ENCODE data around the gene BRCA1.
"Not testable (repeated sequence)": the region's sequence is repeated elsewhere in the genome, so short reads cannot be mapped to it uniquely, and the experiment has no call there.

Gene BRCA1

GRCh38 chr17:43133439-43133838 is 8.3 kb upstream of the BRCA1 start:
- DNase-seq = not testable (repeated sequence)

GRCh38 chr17:43132117-43132516 is 7.0 kb upstream of the BRCA1 start:
- DNase-seq = no peak

DNA sequence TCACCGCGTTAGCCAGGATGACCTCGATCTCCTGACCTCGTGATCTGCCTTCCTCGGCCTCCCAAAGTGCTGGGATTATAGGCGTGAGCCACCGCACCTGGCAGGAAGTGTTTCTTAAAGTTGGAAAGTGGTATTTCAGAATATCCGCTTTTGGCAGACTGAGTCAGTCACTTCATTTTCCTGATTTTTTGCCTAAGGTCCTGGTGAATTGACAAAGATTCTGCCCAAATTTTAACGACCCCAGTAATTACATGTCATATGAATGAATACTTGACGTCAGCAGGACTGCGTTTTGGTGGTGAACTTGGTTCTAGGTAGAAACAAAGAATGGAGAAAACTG is 4.5 kb upstream of the BRCA1 start:
- no peak for DNase-seq

DNA sequence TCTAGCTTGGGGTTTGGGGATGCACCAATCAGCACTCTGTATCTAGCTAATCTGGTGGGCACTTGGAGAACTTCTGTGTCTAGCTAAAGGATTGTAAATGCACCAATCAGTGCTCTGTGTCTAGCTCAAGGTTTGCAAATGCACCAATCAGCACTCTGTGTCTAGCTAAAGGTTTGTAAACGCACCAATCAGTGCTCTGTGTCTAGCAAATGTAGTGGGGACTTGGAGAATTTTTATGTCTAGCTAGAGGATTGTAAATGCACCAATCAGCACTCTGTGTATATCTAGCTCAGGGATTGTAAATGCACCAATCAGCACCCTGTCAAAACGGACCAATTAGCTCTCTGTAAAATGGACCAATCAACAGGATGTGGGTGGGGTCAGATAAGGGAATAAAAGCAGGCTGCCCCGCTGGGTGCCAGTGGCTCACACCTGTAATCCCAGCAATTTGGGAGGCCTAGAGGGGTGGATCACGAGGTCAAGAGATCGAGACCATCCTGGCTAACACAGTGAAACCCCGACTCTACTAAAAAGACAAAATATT is 2.2 kb upstream of the BRCA1 start:
- not testable (repeated sequence) for DNase-seq

GRCh38 chr17:43126911-43127290 is 1.7 kb upstream of the BRCA1 start:
- DNase-seq = no peak

DNA sequence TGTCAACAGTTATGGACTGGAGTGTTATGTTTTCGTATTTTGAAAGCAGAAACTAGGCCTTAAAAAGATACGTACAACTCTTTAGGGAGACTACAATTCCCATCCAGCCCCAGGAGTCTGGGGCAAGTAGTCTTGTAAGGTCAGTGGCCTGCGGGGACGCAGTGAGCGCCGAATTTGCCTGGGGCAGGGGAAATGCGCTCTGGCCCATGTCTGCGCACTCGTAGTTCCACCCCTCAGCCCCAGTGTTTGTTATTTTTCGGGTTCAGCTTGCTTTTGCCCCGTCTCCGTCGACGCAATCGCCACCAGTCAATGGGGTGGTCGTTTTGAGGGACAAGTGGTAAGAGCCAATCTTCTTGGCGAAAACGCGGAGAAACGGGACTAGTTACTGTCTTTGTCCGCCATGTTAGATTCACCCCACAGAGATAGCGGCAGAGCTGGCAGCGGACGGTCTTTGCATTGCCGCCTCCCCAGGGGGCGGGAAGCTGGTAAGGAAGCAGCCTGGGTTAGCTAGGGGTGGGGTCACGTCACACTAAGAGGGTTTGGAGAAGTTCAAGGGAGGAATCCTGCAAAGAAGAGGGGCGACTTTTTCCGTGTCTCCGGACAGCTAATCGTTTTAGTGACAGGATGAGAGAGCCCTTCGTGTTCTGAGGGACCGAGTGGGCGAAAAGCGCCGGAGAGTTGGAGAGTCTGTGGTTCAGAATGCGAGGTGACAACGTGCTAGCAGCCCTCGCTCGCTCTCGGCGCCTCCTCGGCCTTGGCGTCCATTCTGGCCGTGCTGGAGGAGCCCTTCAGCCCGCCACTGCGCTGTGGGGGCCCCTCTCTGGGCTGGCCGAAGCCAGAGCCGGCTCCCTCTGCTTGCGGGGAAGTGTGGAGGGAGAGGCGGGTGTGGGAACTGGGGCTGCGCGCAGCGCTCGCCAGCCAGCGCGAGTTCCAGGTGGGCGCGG is 1.1 kb upstream of the BRCA1 start:
- no peak for DNase-seq

DNA sequence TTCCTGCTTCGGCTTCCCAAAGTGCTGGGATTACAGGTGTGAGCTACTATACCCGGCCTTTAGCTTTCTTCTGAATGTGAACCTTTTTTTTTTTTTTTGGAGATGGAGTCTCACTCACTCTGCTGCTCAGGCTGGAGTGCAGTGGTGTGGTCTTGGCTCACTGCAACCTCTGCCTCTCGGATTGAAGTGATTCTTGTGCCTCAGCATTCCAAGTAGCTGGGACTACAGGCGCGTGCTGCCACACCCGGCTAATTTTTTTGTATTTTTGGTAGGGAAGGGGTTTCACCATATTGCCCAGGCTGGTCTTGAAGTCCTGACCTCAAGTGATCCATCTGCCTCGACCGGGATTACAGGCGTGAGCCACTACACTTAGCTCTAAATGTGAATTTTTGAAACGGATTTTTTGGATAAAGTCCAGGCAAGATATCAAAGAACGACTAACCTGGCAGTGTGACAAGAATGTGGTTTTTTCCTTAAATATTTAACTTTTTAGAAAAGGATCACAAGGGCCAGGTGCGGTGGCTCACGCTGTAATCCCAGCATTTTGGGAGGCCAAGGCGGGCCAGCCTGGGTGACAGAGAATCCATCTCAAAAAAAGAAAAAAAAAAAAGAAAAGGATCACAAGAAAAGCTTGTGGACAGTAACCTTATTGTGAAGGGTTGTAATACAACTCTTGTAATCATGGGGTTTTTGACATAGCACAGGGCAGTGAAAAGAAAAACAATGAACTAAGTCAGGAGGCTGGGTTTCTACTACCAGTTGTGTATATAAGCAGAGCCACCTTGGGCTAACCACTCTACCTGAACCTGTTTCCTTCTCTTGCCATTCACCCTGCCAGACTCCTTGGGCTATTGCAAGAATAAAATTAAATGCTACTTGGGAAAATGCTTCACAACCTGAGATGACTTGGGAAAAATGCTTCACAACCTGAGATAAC is 6.2 kb downstream of the BRCA1 start:
- DNase-seq = no peak

DNA sequence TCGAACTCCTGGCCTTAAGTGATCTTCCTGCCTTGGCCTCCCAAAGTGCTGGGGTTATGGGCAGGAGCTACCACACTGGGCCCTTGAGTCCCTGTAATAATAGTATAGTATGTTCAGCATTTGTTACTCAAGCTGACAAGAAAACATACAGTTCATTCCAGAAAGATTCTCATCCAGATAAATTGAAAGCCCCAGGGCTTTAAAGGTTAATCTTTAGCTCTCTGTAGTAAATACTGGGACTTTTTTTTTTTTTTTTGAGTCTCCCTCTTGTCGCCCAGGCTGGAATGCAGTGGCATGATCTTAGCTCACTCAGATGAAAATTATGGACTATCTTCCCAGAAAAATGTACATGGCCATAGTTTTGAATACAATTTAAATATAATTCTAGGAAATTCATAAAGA is 11.0 kb downstream of the BRCA1 start:
- no peak for DNase-seq

DNA sequence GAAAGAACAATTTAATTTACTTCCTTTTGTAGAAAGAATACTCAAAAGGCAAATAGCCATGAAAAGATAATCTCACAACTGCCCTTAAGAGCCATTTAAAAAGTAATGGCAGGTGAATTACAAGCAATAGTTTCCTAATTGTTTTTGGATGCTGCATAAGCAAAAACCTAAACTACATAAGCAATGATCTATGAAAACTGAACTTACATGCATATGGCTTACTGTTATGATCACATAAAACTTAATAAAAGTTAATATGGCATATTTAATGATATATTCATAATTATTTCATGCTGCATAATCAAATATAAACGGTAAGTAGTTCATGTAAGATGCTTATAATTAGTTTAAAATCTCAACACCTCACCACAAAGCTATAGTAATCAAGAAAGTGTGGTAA is 18.6 kb downstream of the BRCA1 start:
- no peak for DNase-seq

DNA sequence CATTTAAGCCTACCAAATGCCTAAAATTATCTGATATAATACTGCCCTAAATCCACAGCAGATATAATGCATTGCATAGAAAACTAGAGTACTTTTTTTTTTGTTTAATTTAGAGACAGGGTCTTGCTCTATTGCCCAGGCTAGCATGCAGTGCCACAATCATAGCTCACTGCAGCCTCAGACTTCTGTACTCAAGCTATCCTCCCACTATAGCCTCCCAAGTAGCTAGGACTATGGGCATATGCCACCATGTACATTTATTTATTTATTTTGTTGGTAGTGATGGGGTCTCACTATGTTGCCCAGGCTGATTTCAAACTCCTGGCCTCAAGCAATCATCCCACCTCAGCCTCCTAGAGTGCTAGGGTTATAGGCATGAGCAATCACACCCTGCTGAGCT is 20.0 kb downstream of the BRCA1 start:
- DNase-seq = no peak

DNA sequence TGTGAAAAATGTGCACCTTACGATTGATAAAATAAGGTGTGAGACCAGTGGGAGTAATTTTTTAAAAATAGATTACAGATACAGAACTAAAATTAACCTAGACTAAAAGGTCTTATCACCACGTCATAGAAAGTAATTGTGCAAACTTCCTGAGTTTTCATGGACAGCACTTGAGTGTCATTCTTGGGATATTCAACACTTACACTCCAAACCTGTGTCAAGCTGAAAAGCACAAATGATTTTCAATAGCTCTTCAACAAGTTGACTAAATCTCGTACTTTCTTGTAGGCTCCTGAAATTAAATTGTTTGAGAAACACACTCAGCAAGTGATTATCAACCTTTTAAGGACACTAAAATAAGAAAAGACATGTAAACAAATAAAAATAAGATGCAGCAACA is 20.5 kb downstream of the BRCA1 start:
- DNase-seq = no peak

- not testable (repeated sequence) for DNase-seq
Measured at GRCh38 chr17:43095364-43095763, 29.8 kb downstream of the BRCA1 start.

GRCh38 chr17:43094129-43094835 is 30.9 kb downstream of the BRCA1 start:
- DNase-seq = no peak

GRCh38 chr17:43092901-43093300 is 32.3 kb downstream of the BRCA1 start:
- no peak for DNase-seq

DNA sequence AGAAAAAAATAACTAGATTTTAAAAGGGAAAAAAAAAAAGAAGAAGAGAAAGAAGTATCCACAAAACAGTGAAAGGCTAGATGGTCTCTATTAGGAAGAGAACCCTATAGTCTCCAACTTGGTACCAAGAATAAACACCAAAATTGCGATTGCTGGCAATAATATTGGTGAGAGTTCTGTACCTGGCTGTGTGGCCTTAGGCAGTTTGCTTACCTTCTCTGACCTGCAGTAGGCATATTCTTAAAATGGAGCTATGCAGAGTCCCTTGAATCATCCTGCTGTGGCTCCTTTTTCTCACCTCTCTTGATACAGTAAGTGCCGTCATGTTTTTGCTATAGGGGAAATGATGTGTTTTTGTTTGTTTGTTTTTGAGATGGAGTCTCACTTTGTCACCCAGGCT is 35.1 kb downstream of the BRCA1 start:
- DNase-seq = no peak

- DNase-seq = no peak
Measured at GRCh38 chr17:43085474-43085873, 39.7 kb downstream of the BRCA1 start.

DNA sequence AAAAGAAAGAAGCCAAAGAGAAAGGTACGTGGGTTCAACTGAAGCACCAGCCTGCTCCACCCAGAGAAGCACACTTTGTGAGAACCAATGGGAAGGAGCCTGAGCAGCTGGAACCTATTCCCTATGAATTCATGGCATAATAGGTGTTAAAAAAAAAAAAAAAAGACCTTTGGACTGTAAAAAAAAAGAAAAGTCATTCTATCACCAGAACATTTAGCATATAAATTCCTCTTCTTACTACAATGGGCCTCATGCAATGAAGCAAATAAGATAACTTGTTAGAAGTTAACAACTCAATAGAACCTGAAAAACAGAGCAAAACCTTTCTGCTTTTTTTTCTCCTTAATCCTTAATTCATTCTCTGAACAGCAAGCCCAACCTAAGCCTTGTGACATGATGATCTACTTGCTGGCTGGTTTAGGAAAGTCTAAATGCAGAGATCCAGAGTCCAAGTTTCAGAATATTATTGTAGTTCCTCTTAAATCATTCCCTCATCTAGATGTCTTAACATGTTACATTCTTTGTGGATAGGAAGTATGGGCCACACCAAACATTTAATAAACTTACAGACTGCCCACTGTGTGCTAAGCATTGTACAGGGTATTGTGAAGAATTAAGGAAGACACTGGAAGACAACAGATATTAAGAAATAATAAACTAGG is 45.4 kb downstream of the BRCA1 start:
- no peak for DNase-seq

GRCh38 chr17:43074869-43075268 is 50.3 kb downstream of the BRCA1 start:
- DNase-seq = no peak

- no peak for DNase-seq
Measured at GRCh38 chr17:43070872-43071271, 54.3 kb downstream of the BRCA1 start.

DNA sequence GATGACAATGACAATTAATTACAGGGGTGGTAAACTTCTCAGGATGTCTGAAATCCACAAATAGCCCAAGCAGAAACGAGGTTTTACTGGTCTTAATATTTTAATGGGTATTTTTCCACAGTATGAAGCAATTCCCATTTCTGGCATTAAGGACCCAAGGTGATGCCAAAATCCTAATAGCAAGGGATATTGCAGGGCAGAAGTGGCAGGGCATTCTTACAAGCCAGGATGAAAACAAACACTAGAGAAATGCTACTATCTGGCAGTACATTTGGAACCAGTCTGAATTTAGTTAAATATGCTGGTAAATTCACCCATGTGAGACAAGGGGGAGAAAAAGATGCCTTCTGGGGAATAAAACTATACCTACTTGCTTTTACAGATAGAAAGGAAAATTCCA is 54.9 kb downstream of the BRCA1 start:
- DNase-seq = no peak

DNA sequence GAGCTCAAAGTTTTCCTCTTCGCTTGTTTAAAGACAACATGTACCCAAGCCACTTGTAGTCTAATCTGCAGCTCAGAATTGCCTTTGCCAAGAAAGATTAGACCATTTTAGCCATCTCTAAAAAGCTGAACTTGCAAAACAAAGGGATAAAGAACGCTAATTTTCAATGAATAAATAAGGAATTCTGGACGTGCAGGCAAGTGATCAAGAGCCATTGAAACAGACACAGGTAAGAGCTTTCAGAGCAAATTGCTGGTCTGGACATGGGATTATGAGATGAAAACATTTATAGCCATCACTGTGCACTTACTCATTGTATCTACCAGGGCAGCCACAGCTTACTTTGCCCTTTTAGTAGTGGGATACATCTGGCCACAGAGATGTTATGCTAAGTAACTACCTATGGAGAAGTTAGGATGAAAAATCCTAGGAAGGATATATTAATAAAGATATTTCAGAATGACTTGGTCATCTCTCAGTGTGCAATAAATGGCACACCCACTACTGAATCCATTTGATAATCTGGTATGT is 55.7 kb downstream of the BRCA1 start:
- DNase-seq = no peak
